NCI-H2107 treated with DMSO at 0.1 percent for 48 hours (cell line): ENCODE data around the gene PARK7.

Experiments
- DNase-seq: peaks from one replicate; lab custom pipeline; 2025; ENCODE audit not compliant: unreplicated experiment; lab: John Stamatoyannopoulos, UW

The PARK7 gene

DNA sequence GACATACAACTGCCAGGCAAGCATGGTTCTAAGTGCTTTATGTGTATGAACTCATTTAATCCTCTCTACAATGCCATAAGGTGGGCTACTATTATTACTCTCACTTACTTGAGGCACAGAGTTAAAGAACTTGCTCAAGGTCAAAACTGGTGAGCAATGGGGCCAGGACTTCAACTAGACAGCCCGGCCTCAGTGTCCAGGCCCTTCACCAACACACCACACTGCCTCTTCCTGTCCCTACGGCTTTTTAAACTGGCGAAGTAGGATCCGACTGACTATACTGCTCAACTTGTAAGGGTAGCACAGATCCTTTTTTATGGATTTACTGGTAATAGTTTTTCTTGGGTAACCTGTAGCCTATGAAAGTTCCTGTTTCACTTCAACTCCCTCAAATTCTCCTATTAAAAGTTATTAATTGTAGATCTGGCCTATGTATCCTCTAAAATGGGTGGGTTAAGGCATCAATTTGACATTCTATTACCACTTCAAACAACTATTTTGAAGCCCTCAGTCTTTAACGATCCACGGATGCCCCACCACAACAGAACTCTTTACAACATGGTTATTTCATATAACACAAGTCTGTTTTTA, 60.3 kb downstream of the PARK7 start:
- DNase-seq, result no peak

DNA sequence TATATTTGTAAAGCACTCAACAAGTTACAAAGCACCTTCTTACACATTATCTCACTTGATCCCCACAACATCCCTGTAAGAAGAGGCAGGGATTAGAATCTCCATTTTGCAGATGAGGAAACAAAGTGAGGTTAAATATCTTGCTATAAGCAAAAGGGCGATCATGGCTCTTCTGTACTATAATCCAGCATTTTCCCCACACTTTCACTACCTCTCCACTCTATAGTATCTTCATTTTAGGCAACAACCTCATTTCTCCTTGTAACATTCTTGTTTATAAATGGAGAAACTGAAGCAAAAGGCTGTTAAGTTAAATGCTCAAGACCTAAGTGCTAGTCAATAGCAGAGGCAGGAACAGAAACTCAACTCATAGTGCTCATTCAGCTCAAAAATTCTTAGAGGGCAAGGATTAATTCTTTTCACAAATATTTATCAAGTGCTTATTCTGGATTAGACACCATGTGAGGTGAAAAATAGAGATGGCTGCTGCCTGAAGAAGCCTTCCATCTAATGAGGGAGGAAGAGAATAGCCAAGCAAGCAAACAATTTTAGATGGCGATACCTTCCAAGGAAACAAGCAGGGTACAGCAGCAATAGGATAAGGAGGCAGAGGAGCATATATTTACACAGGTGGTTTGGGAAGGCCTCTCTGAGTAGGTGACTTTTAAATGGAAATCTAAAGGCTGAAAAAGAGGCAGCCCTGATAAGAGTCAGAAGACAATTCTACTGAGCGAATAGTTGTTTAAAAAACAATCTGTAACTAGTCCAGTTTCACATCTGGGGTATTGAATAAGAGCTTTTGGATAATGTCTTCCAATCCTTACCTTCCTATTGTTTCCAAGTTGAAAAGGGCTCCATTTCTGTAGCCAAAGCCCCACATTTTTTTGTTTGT, 61.1 kb downstream of the PARK7 start:
- no peak for DNase-seq

DNA sequence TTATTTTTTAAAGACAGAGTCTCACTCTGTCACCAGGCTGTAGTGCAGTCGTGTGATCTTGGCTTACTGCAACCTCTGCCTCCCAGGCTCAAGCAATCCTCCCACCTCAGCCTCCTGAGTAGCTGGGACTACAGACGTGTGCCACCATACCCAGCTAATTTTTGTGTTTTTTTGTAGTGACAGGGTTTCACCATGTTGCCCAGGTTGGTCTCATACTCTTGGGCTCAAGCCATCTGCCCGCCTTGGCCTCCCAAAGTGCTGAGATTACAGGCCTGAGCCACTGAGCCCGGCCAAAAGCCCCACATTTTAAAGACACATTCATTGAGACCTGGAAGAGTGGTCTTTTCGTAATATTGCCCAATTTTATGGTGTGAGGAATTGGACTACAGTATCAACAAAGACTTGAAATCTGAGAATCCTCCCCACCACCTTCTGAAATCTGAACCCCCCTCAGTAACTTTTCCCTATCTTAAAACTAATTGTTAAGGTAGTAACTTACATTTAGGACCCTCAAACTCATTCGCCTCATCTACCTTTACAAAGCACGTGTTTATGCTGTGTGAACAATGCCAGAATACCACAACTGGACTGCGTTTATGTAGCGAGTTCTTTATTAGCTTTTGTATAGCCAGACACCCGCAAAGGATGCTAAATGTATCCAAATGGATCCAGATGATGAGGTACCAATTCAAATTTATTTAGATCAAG, 61.9 kb downstream of the PARK7 start:
- DNase-seq, result no peak

DNA sequence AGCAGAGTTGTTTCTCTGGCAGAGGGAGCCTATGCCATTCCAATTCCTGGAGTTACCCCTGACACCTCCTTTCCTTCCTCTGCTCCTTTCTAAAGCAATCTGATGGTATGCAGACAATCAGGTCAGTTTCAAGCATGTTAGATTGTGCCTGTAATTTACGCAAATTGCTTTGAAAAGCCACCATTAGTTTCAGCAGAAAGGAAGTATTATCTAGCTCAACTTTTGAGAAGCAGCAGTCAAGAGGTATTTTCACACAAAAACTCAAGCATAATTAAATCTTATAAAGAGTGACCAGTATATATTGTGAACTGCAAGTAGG, 62.4 kb downstream of the PARK7 start:
- DNase-seq, result no peak

GRCh38 chr1:8024329-8024728, 62.8 kb downstream of the PARK7 start:
- no peak for DNase-seq

- DNase-seq, result no peak
These were observed 63.7 kb downstream of the PARK7 start for GRCh38 chr1:8025061-8025670.

DNA sequence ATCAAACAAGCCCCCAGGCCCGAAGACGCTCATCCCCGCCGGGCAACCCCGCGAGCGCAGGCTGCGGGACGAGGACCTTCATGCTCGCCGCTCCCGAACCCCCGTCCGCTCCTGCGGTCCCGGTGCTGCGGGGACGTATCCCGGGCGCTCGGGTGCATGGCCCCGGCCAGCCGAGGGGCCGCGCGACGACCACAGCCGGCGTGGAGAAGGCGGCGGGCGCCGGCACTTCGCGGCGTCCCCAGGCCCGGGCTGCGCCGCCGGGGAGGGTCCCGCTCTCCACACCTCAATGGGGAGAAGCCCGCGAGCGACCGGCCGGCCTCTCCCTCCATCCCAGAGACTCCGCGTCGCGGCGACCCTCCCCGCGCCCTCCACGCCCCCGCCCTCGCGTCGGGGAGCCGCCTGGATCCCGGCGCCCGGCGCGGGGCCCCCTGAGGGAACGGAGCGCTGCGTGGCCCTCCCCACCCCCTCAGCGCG, 64.2 kb downstream of the PARK7 start:
- DNase-seq, result no peak

DNA sequence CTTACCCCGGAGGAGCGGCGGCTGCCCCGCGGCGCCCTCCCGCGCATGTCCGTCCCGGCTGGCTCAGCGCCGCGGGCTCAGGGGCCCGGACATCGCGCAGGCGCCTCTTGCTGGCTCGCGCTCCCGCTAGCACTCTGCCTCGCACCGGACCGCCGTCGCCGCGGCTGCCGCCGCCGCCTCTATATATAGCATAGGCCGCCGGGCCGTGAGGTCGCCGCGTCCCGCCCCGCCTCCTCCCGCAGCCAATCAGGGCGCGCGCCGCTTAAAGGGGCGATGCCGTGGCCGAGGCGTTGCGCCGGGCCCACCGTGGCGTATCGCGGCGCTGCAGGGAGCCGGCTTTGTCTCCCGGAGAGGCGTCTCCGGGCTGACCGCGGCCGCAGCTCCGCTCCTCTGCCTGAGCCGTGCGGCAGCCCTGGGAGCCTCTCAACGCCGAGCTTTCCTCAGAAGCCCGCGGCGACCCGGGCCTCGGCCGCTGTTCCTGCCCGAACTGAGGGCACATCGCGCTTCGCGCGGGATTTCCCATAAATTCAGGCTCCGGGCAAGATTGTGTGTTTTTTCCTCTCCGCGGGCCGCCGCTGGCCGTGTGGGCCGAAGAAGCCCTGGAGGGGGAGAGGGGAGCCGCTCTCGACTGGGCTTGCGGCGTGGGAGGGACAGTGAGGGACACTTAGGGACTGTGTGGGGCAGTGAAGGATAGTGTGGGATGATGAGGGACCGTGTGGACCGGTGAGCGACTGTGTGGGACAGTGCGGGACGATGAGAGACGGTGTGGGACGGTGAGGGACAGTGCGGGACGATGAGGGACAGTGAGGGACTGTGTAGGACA, 64.9 kb downstream of the PARK7 start, which contains the start of gene ERRFI1:
Gene ERRFI1 (minus strand): TSS at position 157 of the 823 bp plus-strand sequence. CDS start 10,690 bp downstream, outside the sequence.
- no peak for DNase-seq

GRCh38 chr1:8026976-8027747, 65.7 kb downstream of the PARK7 start:
- DNase-seq, result no peak

DNA sequence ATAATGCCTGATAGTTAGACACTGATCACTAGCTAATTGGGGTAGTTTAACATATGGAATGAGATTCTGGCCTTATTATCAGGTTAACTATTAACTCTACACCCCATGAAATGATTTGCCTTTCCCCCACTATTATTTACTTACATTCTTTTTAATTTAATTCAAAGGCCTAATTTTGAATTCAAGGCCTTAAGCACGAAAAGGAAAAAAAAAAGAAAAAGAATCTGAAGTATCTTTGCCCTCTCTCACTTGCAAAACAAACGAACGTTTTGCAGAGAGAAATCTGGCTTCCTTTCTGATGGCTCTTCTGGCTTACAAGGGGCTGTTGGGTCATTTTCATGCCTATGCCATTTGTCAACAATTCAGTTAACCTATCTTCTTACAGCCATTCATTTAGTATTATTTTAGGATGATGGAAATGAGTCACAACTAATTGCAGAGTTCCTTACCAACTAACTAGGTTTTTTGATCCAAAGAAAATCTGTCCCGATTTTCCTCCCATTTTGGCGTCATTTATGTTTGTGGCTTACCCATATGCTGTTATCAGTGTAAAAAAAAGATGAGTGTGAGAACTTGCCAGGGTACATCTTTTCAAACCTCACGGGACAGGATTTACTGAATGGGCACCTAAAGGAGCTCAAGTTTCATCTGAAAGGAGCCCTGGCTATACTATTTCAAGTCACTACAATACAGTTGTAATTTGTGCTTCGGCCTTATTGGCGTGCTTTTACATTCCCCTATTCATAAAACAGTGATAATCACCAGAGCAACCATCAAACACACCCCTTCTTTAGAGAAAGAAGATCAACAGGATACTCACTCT, 66.4 kb downstream of the PARK7 start:
- DNase-seq, result no peak

GRCh38 chr1:8028571-8028910, 67.0 kb downstream of the PARK7 start:
- DNase-seq, result no peak

DNA sequence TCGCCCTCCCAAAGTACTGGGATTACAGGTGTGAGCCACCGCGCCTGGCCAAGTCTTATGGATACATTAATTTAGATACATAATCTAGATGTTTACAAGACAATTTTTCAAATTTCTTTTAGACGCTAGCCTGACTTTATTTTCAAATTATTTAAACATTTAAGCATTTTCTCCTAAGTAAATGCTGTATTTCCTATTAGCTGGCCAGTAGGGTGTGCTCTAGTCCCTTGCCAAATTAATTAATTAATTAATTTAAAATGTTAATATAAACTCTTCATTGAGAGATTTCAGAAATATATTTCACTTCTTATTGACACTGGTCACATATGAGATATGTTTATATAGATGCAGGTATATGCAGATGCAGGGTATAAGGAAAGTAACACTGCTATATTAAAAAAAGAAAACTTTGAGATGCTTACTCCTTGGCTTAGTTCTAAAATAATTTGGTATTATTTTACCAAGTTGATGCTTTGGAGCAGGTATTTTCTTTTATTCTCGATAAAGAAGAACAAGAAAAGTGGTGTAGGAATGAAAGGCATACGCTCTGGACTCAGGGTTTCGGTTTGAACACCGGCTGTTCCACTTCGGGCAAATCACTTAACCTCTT, 69.8 kb downstream of the PARK7 start:
- no peak for DNase-seq

DNA sequence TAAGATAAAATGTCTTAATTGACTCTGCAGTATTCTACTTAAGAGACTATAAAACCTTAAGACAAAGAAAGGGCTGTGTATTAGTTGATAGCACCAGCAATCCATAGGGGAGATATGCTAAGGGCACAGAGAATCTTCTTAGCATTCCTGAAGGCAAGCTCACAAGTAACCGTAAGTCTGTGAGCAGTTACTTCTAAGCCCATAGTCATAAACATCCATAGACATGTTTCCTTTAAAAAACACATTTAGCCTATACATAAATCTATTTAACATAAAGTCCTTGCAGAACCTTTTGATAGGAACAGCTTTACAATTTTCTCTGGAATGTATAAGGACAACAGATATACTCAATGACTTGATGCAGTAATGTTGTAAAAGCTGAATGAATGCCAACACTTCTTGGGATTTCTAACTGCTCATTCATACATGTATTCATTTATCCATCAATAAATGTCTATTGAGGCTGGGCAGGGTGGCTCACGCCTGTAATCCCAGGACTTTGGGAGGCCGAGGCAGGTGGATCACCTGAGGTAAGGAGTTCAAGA, 70.9 kb downstream of the PARK7 start:
- DNase-seq, result no peak

DNA sequence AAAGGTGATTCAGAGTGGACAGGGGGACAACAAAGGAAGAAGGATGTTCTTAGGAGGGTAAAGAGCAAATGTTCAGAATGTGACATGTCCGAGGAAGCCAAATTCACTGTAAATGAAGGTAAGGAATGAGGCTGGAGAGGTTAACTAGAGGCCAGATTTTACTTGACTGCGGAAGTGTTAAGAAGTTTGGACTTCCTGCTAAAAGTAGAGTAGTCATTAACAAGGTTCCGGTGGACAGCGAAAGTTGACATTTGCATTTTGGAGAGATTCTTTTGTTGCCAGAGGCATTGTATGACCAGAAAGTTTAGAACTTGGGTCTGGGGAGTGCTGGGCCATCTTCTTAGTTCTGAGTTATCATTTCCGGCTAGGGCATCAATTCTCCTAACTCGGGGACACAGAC, 71.8 kb downstream of the PARK7 start:
- no peak for DNase-seq
